Medulla oblongata (tissue), 1 donor: ENCODE measurements around the gene UQCR11.

Source experiments
- DNase-seq: peaks from one replicate; pipeline ENCODE4 v3.0.0-alpha.2; 2015; ENCODE audit errors: extremely low spot score

UQCR11 gene

DNA sequence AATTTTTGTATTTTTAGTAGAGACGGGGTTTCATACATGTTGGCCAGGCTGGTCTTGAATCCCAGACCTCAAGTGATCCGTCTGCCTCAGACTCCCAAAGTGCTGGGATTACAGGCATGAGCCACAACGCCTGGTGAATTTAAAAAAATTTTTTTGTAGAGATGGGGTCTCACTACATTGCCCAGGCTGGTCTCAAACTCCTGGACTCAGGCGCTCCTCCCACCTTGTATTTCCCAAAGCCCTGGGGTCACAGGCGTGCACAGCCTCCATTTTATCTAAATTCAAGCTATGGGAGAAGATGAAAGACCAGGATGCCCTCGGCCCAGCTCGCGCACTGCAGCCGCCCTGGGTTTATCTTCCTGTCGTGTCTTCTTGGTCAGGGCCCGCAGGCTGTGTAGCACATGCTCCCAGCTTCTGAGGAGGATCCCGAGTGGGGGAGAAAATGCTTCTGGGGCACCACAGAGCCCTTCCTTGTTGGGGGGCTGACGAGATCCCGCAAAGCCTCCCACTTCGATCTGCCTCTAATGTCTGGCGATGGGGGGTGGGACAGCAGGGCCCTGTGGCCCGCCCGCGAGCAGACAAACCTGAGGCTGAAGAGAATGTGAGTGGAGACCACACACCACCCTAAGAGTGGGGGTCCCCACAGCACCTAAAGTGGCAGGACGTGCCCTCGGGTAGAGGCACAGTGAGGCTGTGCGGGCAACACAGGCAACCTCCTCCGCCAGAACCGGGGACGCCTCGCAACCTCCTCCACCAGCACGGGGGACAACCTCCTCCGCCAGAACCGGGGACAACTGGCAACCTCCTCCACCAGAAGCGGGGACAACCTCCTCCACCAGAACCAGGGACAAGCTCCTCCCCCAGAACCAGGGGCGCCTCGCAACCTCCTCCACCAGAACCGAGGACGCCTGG lies 31.3 kb upstream of the UQCR11 start:
- no peak for DNase-seq

DNA sequence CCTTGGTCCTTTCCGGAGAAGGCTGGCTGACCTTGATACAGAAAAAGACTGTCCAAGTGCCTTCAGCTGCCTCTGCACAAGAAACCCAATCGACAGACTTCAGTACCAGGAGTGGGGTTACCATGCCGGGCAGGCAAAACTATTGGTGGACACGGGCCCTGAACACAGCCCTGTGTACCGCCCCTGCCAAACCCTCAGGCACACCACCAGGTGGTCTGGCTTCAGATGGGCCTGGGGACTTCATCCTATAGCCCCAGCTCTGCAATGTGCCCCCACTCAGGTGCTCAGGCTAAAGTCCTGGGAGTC lies 29.6 kb upstream of the UQCR11 start:
- no peak for DNase-seq

DNA sequence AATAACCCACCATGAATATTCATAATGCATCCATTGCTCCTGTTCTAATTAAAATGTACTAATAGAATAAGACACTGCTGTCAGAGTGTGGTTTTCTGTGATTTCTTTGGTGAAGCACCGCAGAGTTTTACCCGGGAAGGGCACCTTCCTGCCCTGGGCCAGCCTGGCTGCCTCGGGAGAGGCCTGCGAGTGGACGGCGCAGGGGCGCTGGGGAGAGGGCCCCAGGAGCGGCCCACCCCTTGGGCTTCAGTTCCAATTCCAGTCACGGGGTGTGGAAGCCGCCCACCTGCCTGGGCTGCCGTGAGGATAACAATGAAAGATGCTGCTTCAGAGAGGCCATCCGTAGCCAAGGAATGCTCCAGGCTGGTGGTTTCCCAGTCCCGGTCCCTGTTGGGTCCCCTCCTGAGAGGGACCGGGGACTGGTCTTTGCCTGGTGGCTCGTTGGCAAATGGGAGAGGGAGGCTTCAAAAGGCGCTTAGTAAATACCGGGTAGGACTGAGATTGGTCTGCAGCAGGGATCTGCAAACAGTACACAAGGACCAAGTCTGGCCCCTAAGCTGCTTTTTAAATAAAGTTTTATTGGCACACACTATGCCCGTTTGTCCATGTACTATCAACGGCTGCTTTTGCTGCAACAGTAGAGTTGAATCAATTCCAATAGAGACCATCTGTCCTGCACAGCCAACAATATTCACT lies 29.1 kb upstream of the UQCR11 start:
- no peak for DNase-seq

DNA sequence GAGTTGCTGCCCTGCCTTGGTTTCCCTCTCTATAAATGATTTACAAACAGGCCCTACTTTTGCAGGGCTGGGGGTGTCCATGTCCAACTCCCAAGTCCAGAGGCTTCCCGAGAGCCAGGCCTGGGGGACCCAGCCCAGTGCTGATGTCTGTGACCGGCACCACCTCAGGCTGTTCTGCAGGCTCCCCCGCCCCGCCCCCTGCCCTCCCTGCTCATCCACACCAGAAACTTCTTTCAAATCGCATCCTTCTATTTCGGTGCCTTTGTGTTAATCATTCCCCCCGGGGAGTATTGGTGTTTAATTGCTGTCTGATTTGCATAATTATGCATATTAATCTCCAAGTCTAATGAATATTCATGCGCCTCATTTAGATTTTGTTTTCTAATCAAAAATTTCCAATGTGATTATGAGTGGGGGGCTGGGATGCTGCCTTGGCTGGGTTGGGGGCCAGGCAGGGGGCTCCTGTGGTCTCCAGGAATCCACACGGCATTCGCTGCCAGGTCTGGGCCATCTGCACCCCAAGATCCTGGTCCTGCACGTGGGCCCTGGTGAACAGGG lies 28.1 kb upstream of the UQCR11 start:
- no peak for DNase-seq

DNA sequence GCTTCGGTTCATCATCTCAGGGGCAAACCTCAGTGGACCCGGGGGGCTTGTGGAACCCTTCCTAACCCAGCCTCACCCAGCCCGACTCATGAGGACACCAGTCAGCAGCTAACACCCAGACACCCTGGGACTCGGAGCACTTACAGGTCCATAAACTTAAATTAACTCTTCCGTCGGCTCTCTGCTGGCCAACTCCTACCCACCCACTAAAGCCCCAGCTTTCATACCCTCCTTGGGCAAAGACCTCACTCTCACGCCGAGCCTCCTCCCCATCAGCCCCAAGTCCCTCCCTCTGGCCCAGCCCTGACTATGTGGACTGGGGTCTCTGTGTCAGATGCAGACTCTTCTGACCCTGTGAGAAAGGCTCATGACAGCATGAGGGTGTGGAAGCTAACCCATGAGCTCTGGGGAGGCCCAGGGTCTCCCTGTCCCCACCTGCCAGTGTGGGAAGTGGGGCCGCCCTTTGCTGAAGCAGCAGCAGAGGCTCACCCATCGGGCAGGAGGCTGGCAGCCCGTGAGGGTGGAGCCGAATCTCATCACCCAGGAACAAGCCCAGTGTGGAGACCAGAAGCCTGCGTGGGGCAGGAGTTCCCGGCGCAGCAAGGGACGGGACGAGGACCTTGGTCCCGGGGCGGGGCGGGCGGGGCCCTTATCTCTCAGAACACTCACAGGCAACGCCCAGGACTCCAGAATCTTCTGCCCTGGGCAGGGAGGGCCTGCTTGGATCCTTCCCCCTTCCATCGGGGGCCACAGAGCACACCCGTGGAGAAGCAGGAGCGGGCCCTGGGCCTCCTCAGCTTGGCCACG lies 27.4 kb upstream of the UQCR11 start:
- DNase-seq = no peak

DNA sequence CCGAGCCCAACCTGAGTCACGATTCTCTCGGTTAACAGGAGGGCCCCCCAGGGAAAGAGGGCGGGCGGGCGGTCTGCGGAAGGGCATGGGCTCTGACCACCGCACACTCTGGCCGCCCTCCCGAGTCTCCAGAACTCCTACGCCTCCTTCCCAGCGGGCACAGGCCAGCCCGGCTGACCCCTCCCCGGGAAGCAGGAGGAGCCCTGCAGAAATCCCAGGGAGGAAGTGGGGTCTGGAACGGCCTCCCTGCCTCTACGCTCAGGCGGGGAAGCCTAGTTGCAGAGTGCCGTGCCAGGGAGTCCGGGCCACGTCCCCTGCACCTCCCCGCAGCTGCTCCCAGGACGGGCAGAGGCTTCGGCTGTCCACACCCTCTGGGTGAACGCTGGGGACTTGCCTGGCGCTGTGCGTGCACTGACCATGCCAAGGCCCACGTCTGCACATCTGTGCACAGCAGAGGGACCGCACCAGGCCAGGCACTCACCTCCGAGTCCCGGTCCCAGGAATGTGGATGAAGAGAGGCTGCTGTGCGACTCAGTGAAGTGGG lies 26.4 kb upstream of the UQCR11 start:
- no peak for DNase-seq

DNA sequence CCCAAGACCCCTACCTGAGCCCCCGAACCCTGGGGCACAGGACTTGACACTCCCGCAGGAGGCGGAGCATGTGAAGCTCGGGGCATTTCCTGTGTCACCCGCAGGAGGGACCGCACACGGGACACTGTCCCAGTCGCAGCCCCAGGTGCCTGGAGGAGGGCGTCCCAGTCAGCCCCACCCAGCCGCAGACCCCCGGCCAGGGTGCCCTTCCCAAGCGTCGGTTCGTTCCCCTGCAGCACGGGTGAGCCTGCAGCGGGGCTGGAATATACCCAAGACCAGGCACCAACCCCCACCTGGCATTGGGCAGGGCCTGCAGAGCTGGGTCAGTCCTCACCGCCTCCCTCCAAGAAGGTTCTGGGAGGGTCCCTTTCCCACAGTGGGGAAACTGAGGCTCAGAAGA lies 25.5 kb upstream of the UQCR11 start:
- no peak for DNase-seq

DNA sequence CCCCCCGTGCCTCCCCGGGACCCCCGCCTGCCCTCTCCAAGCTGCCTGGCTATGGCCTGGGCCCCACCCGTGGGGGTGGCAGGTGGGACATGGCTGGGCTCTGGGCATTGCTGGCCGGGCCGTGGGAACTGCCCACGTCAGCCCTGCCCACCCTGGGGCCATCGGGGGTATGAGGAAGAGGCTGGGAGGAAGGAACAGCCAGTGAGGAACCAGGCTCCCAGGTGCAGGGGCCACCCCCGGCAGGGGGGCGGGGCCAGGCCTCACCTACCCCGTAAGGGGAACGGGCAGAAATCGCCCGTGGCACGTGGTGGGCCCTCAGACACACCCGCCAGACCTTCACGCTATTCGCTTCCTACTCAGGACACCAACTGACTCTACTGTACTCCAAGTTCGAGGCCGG lies 24.8 kb upstream of the UQCR11 start:
- no peak for DNase-seq

DNA sequence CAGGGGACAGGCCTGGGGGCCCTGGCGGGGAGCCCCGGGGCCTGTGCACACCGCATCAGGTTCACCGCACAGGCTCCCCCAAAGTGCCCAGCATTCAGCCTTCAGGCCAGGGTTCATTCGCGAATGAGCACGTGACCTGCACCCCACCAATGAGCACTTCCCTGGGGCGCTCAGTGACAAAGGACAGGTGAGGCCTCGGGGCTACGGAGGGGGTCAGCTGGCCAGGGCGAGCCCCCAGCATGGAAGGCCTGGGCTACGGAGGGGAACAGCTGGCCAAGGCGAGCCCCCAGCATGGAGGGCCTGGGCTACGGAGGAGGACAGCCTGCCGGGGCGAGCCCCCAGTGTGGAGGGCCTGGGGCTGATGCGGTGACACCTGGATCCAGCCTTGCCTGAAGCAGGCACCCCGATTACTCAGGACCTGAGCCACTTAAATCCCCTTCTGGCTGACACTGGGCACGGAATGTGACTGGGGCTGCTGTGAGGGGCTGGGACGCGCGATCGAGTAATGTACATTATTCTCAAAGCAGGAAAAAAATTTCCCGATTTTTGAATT lies 24.1 kb upstream of the UQCR11 start:
- DNase-seq = no peak

DNA sequence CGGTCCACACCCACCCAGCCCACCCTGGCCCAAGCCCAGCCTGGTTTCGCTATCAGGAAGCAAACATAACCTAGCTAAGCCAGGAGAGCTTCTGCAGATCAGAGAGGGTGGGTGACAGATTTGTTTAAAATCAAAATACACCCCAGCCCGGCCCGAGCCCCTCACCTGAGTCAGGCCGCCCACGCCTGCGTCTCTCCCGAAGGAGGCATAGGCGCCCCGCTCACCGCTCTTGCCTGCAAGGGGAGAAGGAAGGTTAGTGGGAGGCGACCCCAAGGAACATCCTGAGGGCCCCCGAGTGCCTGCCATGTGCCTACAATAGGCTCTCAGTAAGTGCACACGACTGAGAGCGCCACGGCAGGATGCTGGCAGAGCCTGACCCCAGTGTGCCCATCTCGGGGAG lies 21.9 kb upstream of the UQCR11 start:
- DNase-seq = no peak

DNA sequence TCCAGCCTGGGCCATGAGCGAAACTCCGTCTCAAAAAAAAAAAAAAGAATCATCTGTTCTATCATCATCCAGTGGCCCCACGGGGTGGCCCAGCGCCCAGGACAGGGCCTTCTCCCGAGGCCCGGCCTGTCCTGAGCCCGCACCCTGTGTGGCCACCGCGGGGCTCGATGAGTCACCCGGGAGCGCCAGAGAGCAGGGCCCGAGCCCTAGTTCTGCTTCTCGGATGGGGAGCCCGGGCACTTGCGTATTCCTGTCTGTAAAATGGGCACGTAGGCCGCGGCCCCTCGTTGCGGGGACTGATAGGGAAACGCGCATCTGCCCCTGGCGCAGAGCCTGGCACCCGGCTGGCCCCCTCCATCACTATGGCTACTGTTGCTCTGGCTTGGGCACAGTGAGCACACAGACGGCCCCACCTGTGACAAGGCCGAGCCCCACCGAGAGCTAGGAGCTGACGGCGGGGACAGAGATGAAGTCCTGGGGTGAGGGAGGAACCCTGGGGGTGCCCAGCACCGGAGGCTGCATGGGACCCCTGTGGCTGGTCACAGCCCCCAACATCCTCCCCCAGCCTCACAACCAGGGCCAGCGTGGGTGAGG lies 21.3 kb upstream of the UQCR11 start:
- DNase-seq = no peak

DNA sequence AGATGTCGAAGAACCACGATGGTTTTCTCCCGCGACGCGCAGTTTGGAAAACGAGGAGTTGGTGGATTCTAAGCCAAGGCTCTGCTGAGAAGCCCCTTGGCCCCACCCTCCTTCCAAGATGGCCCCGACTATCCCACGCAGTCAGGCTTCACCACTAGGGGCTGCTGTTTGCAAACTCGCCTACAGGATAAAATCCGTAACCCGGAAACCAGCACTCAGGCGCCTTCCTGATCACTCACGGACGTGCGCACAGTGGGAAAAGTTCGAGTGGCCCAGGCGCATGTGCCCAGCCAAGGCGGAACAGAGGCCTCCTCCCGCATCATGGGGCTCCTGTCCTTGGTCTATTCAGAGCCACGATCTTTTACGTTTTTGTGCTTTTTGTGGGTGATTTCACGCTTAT lies 19.2 kb upstream of the UQCR11 start:
- DNase-seq = peak; percentile 60

DNA sequence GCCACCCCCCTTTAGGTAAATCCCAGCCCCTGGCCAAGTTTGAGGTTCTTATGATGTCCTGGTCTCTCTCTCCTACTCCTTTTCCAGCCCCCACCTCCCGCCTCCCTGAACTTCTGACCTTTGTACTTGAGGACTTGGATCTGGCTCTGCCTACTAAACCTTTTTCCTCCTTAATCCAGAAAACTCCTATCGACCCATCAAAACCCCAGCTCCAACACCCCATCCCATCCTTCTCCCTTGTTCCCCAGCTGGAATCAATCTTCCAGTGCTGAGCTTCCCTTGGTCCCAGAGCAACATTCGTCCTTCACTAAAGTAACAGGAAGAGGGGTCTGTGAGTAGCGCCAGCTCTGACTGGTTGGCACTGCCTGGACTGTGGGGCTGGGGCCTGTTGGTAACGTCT lies 17.3 kb upstream of the UQCR11 start:
- no peak for DNase-seq

DNA sequence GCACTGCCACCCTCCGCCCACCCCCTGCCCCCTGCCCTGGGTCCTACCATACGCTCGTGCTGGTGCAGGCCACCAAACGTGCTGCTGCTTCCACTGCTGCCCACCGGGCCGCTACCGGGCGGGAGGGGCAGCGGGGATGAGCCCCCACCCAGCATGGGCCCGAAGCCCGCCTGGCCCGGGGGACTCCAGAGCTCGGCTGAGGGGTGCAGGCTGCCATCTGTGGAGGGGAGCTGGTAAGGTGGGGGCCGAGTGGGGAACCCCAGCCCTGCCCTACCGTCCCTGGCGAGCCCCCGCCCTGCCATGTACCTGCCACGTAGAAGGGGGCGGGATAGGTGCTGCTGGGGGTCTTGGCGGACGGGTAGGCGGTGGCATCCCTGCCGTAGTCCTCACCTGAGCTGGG lies 16.7 kb upstream of the UQCR11 start:
- DNase-seq = no peak

DNA sequence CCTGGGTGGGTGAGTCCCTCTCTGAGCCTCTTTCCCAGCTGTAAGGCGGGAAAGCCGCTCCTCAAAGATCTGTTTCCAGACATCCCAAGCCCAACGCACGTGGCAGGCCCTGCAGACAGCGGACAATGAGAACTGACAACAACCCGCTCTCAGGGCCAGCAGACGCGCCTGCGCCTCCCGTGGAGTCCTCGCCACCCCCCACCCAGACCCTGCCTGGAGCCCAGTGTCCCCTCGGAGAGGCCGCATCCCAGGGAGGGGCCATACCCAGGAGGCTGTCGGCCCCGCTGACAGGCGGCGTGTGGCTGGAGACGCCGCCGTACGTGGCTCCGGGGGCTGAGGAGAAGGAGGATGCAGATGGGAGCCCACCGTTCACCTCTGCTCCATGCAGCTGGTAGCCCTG lies 16.3 kb upstream of the UQCR11 start:
- DNase-seq = no peak

DNA sequence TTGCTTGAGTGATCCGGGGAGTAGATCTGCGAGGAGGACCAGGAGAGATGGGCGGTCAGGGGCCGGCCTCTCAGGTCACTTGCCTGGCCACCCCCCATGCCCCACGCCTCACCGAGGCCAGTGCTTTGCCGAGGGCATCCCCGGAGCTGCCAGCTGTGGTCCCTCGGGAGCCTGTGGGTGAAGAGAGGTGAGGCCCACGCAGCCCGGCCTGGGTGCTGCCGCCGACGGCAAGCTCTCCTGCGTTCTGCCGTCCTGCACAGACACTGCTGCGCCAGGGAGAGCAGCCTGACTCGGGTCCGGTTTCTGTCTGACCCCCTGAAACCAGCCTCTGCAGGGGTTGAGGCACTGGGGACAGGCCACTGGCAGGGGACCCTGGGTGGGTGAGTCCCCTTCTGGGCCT lies 15.8 kb upstream of the UQCR11 start:
- DNase-seq = no peak

DNA sequence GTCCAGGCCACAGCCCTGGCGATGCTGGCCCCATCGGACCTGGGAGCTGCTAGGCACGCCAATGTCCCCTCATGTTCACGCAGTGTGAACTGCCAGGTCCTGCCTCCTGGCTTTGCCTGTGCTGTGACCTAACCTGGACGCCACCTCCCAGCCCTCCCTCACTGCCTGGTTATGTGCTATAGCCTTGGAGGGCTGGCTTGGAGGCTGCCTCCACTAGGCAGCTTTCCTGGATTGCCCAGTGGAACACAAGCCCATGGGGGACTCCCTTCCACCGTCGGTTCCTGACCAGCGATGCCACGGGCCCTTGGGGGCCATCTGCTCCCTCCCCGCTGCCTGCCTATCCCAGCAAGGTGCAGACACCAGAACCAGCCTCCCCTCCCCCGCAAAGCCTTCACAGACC lies 15.2 kb upstream of the UQCR11 start:
- DNase-seq = no peak

DNA sequence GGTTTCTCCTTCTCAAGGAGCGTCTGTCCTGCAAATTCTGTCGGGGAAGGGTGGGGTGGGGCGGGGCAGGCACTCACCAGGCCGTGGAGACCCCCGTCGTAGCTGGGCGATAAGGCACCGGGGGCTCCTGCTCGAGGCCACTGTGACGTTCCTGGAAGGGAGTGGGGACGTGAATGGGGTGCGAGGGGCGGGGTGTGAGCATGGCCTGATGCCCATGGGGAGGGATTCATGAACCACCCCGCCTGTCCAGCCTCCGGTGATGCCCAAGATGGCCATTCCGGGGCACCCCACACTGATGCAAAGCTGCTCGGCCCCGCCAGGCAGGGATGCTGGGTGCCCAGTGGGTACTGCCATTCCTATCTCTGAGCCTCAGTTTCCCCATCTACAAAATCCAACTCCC lies 14.4 kb upstream of the UQCR11 start:
- no peak for DNase-seq

DNA sequence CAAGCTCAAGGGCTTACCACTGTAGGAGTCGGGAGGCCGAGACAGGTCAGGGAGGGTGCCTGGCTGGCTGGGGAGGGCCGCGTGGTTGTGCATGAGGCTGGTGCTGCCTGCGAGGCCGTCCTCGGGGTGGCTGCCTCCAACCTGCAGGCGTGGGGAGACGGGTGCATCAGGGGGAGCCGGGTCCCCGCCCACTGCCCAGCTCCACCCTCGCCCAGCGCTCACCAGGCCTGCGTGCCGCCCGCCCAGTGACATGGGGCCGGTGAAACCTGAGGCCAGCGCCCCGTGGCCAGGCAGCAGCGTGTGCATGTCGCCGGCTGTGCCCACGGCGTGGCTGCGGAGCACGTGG lies 13.8 kb upstream of the UQCR11 start:
- no peak for DNase-seq

DNA sequence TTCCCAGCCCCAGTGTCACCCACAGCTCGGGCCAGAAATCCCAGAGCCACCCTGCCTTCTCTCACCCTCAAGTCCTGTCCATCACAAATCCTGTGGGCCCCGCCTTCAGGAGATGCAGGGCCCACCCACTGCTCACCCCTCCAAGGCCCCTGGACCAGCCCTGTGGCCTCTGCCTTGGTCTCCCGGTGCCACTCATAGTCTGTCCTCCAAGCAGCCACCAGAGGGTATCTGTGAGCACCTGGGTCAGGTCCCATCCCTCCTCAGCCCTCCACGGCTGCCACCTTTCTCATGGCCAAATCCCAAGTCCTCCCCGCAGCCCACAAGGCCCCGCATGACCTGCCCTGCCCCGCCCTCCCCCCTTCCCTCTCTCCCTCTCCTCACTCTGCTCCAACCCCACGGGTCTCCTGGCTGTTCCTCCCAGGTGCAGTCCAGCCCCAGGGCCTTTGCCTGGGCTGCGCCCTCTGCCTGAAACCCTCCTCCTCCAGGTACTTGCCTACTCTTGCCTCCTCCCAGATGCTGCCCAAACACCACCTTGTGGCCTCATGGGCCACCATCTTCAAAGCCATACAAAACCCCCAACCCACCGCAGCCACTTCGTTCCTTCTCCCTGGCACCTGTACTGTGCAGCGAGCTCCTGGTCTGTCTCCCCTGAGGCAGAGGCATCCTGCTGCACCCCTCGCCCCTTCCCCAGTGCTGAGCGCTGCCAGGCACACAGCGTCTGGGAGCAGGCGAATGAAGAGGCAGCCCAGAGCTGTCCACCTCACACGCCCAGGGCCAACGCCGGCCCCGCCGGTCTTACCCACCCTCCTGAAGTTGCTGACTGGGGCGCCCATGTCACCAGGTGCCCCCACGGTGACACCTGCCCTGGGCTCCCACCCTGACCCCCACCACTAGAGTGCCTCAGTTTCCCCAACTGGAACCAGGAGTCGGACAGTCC lies 13.2 kb upstream of the UQCR11 start:
- no peak for DNase-seq
